ENCODE results near the gene CIROP.

CIROP gene

DNA sequence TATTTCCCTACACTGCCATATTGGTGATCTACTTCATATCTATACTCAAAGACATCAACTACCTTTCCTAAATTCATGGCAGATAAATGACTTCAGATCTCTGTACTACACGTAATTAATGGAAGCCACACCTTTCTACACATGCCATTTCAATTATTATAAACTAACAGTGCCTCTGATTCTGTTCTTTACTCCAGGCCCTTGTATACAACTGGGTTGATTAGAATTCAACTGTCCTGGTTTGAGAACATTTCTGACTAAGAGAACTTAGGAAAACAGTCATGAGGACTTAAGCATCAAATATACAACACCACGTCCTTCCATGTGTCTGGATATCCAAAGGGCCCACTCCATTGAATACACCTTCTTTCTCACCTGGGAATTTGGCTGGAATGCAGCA lies 11.7 kb downstream of the CIROP start:
- no peak for DNase-seq

DNA sequence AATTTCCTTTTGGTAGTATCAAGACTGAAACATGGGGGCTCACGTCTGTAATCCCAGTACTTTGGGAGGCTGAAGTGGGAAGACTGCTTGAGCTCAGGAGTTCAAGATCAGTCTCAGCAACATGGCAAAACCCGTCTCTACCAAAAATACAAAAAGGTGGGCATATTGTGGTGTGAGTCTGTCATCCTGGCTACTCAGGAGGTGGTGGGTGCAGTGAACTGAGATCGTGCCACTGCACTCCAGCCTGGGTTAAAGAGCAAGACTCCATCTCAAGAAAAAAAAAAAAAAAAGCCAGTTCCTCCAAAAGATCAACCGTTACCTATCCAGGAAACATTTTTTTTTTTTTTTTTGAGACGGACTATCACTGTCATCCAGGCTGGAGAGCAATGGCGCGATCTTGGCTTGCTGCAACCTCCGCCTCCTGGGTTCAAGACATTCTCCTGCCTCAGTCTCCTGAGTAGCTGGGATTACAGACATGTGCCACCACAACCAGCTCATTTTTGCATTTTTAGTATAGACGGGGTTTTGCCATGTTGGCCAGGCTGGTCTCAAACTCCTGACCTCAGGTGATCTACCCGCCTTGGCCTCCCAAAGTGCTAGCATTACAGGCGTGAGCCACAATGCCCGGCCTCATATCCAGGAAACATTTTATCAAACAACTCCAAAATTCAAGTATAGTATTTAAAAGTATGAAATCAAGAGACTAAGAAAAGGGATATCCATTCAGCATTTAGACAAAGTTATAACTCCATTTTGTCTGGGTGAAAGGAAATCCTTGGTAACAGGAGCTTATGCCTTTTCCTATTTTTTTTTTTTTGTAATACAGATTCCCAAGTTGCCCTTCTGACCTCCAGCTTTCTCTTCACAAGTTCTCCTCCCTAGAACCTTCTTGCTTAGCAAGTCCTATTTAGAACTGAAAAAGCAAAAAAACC lies 13.2 kb downstream of the CIROP start:
- no peak for DNase-seq

DNA sequence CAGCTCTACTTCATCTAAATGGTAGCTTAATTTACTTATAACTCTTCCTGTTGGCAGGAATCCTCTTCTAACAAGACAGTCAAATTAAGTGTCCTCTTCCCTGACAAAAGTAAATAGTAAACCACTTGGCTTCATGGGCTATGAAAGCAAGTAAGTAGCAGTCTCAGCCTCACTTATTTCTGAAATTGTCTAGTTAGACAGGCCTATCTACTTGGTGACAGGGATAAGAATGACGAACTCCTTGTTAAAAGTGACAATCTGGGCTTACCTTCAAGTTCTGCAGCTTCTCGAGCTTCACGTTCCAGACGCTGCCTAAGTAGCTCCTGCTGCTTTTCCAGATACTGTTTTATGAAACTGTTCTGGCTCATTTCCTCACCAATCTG lies 14.5 kb downstream of the CIROP start:
- no peak for DNase-seq

DNA sequence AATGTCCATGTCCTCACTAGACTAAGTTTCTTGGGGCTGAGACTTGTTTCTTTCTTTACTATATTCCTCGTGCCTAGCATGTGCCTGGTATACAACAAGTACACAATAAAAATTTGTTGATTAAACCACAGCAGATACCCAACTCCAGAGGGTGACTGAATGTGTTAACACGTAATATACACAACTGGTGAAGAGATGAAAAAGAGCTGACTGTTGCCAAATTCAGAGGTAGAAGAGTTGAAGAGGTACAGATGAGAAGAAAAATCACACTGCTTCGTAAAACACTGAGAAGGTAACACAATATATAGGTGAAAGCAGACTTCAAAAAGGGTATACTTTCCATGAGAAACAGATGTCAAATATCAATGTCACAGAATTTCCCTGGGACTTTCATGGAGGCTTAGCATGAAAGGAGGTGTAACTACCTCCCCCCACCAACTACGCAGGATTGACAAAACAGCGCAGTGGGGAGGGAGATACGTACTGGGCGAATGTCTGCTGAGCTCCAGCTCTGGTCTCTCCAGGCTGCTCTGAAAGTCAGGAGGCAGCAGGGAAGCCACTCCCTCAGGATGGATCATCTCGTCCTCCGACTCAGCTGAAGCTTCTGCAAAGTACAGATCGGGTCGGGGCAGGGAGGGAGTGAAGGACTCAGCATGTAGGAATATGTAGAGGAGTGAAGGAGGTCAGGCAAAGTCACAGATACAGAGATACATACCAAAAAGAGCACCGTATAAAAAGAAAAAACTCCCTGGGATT lies 15.1 kb downstream of the CIROP start:
- DNase-seq: no peak

DNA sequence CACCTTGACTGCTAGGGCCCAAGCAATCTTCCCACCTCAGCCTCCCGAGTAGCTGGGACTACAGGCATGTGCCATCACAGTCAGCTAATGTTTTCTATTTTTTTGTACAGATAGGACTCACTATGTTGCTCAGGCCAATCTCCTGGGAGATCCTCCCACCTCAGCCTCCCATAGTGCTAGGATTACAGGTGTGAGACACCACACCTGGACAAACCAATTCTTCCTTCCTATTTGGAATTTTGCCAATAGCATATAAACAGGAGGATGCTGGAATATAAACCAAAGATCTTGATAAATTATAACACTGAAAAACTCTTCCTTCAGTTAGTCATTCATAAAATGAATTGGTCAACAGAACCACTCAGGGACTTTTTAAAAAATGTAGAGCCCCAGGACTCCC lies 18.2 kb downstream of the CIROP start:
- DNase-seq: no peak

DNA sequence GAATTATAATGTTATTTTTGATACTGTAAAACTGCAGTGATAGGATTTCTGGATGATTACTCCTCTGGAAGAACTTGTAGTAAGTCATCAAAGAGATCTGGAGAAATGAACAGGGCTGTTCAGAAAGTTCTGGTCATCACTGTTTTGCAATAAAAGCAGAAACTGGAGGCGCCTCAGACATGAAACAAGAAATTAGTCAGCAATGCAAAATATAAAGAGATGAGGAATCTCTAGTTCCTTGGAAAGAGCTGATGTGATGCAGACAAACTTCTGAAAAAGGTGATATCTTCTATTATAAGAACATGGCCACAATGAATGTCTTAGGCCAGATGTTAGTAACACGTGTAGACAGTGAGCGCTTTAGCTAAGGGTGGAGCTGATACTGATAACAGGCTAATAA lies 19.3 kb downstream of the CIROP start:
- no peak for DNase-seq

DNA sequence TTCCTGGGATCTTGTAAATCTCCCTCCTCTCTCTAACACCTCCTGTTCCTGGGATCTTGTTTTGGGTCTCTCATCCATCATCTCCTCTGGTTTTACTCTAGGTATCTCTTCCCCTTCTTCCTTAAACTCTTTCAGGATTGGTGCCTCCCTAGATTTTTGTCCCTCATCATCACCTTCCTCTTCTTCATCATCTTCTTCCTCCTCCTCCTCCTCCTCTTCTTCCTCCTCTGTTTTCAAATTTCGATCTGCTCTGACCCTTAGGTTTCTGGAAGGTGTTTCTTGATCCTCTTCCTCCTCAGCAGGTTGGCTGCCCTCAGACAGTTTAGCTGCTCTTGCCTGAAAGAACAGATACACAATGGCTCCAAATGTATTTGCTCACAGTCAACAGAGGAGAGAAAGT lies 24.3 kb downstream of the CIROP start:
- DNase-seq: no peak

DNA sequence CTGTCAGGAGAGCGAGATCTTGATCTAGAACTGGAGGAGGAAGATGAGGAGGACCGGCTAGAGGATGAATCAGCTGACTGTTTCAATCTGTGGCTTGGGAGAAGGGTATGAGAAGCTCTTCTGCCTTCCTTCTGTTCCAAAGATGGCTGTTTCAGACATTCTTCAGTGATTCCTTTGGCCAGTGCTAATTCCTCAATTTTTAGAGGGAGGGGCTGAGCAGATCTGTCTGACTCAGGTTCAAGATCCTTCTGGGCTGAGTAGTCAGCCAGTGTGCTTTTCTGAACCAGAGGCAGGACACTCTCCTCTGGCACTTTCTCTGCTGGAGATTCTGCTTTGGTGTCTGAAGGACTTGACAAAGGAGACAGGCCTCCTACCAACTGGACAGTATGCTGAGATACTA lies 25.1 kb downstream of the CIROP start:
- no peak for DNase-seq

DNA sequence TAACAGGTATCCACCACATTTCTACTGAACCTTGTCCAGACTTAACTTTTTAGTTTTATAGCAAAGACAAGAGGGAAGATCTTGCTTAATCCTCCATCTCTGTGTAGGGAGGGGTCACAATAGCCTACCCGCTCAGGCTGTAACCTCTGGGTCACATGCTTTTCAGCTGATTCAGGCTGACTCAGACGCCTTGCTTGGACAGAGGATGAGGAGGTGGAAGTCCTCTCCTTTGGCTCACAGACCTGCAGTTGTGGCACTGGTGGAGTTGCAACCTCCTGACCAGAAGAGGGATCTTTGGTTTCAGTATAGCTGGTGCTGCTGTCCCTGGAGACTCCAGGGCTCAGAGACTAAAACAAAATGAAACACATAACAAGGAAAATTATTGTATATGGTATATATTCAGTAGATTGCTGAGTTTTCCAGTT lies 26.1 kb downstream of the CIROP start:
- peak; percentile 93 for DNase-seq

DNA sequence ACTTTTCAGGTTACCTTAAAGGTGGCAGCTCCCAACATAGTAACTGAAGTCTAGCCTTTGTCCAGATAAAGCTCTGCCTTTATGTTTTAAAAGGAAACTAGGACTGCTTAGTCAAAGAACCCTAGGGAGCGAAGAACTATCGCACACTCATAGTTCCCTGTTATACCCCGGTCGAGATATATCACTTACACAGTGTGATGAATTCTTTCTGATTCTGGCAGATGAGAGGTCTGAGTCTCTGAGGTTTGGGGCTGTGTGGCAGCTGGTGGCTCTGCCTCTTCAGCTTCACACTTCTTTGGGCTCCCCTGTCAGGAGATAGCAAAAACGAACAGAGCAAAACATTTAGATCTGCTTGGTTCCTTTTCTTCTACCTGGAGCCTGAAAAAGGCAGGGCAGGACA lies 26.8 kb downstream of the CIROP start:
- no peak for DNase-seq

DNA sequence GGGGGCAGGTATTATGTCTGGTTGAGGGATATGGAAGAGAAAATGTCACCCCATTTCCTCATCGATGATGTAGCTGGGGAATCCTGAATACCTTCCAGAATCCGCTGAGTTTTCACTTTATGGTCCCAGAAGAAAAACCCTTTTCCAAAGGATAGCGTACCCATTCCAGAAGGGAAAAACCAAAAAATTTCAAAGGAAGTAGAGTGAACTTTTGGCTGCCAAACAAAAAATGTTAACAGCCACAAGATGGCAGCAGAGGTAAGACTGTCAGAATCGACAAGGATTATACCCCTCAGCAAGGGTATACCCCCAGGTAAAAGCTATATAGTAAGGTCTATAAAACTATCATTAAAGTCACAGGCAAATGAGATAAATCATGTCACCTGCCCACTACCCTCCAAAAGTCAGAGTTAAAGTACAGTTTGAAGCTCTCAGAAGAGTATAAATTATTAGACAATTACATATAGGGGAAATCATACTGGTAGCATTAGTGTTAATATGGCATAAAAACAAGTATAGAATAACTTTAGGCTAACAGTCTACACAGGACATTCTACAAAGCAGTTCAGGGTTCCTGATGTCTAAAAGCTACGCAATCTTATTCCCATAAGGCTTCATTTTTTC lies 27.9 kb downstream of the CIROP start:
- no peak for DNase-seq

DNA sequence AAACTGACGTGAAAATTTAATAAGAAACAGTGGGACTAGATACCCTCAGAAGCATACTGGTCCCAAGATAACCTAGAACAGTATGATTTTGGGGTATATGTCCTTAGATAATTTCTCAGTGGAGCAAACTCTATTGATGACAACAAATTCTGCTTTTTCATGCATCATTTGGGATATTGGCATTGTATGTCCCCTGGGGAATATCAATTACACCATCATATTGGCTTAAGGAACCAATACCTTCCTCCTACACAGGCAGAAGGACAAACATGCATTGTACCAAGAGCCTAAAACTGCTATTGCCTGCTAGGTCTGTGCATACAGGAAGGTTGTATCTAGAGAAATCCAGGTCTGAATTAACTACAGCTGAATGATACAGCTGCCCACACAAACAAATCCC lies 29.9 kb downstream of the CIROP start:
- DNase-seq: no peak

DNA sequence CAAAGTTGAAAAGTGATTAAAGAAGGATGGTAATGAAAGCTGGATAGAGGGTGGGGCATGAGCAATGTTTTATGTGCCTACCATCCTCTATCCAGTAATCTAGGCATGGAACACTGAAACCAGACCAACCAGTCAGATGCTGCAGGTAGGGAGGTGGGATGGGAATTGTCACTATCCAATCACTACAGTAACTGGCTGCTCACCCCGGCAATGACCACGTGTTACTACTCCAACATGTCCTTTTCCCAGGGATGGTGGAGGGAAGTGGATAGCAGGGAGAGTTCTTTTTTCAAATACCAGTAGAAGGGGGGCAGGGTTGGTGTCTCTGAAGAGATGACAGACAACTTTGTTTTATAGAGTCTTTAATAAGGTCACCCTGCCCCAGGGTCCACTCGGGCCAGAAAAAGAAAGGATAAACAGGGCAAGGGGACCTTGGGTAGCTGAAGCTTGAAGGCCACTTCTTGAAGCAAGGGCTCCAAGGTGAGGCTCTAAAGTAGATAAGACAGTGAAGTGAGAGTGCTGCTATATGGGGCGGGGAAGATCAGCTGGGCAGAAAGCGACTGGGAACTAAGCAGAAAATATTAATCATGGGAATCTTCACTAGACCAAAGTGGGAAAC lies 32.8 kb downstream of the CIROP start:
- peak; percentile 87 for DNase-seq

DNA sequence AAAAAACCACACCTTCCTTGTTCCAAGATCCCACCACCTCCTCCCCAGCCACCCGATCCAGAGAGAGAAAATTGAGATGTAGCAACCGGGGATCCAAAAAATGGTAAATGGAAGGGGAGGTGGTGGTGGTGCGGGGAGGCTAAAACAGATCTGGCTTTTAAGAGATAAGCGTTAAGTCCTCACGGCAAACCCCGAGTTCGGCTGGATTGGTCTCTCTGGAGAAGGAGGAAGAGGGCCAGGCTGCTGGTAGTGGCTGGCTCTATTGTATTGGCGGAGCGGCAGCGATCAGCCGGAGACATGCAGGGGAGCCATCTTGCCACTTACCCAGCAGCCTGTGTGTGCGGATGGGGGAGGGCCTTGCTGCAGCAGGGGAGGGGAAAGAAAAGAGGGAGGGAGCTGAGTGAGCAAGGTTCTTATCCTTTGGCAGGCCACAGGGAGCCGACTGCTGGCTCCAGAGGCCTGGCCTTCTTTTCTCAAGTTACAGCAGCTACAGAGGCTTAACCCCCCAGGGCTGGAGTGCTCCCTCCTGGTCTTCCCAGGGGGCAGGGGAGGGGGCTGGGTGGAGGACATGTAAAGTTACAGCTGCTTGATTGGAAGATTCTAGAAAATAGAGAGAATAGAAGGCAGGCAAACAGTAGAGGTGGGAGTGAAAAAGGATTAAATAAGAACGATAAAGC lies 33.4 kb downstream of the CIROP start:
- peak; percentile 97 for DNase-seq

DNA sequence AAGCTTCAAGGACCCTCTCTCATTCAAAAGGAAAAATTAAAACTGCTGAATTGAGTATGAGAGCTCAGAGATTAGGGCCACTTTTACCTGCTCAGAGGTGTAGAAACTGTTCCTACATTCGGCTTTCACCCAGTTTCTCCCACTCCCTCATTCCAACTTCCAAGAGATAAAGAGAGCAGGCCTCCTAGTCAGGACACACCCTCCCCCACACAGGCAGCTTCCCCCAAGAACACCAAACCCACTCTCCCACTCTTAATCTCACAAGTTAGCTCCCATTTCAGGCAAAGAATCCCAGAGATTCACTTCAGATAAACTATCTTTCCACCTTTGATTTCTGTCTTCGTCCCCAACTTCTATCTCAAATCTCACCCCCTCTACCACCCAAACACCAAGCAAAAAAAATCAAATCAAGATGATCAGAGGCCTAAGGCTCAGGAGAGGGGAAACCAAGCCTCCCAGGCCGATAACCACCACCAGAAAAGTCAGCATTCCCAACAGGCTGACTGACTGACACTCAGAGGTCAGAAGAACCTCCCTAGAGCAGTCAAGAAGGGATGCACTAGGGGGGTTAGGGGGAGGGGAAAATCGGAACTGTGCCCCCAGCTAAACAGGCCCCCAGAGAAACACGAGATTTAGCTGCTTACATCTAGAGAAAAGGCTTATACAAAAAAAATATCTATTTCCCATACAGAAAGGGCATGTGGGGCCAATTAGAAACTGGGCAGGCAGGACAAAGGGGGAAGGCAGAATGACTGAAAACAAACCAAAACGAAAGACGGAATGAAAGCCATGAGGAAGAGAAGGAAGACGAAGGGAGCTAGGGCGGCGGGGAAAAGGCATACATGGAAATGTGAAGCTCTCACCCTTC lies 34.3 kb downstream of the CIROP start:
- DNase-seq: no peak

DNA sequence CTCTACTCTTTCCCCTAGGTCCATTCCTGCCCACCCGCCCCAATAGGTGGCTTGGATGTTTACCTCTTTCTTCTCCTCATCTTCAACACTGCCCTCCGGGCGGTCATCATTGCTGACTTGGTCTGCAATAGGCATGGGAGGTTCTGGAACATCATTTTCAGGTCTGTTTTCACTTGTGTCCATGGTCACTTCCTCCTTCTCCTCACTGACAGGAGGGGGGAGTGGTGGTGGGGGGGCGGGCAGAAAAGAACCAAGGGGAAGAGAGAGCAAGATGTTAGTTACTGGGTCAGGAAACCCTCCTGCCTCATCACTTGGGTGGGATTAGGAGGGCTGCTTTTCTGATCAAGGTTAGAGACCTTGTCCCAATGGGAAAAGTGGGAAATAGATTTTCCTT lies 35.4 kb downstream of the CIROP start:
- no peak for DNase-seq

DNA sequence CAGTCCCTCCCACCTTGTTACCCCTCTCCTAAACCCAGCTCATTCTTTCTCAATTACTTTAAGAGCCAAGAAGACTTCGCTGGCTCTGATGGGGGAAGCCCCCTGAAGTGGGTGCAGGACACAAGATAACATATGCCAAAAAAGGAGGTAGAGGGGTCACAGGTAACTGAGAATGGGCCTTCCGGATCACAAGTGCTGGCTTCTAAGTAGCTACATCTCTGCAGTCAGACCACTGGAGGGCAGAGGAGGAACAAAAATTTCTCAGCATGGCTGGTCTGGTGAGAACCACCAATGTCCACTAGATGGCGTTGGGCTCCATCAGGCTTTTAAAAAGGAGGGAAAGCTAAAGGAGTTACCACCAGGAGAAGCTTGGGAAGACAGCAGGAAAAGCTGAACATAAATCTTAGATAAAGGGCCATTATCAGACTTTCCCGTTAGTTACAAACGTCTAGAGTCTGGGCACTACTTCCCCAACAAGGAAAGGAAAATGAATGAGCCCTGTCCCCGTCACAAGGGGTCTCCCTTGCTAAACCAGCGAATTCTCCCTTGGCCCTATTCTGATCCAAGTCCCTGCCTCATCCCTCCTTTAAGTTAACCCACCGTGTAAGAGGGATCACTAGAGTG lies 35.9 kb downstream of the CIROP start:
- peak; percentile 96 for DNase-seq

DNA sequence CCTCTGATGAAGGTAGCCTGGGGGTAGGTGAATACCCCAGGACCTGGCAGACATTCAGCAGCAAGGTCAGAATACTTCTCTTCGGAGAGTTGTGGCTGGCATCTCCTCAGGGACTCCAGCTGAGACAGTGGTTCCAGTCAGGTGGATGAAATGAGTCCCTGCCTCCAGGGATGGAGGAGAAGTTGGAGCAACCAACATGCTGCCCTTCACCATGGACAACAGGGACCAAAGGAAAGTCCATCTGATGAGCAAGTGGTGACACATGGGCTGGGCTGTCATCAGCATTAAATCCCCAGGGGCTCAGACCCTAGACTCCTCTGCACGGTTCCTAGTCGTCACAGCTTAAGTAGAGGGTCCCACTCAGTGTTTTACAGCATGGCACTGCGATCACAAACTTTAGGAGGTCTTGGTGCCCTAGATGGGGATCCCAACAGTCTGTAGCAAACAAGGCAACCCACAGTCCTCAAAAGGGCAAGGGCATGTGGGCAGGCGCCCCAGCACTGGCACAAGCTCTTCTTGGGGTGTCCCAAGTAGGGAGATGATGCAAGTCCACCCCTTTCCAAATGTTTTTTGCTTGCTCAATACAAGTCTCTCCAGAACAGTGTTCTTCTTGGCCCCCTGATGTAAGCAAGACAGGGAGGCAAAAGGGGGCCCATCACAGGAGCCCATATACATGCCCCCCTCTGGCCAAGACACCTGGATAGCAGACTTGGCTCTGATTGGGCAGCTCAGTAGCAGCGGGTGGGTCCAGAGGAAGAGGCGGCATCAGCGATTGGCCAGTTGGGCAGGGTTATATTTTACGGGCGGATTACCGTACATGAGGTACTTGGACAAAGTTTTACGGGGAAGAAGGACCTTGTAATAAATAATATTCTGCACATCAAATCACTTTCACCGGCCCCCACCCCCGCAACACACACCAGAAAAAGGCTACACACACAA lies 36.7 kb downstream of the CIROP start:
- no peak for DNase-seq

DNA sequence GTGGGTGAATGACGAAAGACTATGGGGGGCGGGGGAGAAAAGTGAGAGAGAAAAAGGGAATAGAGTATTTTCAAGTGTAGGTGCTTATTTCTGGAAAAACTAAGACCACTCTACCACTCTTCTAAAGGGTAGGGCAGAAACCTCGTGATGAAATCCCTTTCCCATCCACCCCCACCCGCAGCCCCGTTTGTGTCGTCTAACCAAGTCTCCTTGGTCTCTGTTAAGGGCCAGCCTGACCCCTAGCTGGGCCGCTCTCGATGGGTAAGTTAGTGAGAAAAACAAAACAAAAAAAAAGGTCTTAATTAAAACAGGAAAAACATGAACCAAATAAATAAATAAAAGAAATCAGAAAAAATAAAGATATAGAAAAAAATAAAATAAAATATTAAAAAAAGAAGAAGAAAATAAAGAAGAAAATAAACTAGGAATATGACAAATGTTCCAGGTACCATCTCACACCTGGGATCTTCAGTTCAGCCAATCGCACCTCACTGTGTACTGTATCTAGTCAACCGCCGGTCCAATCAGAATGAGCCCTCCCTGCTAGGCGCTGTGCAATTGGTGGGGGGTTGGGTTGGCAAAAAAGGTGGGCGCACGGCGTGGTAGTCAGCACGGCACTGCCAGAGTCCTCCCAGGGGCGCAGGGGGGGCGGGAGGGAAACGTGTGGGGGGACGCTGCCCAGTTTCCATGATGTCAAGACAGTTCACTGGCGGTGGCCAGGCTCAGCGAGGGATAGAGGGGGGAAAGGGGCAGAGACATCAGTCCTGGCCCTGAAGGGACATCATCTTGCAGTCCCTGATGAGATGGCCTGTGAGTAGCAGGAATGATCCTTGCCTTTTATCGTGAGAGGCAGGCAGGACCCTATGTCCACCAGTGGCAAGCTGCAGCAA lies 37.7 kb downstream of the CIROP start:
- no peak for DNase-seq
